GM06990 (cell line): Measurements from ENCODE around the gene OCA2.

Experiments
- DNase-seq: peaks from one replicate; pipeline ENCODE4 v3.0.0-alpha.2; 2011; ENCODE audit not compliant: insufficient read length; ENCODE audit errors: extremely low read depth
- H3K27me3 ChIP-seq: replicated peaks from 2 replicates; pipeline ENCODE4 v1.6.0; 2011; ENCODE audit warnings: low read length; ENCODE audit not compliant: control insufficient read depth, insufficient read depth
- H3K36me3 ChIP-seq: 2 replicates; pipeline ENCODE4 v1.5.1; 2011; ENCODE audit warnings: low read length; ENCODE audit not compliant: control insufficient read depth, insufficient read depth
- H3K4me3 ChIP-seq: replicated peaks from 2 replicates; pipeline ENCODE4 v1.5.1; 2011; ENCODE audit warnings: low read depth, mild to moderate bottlenecking, control low read depth, low read length
- CTCF ChIP-seq: IDR thresholded peaks from 2 replicates; pipeline ENCODE4 v1.5.1; 2011; ENCODE audit warnings: low read length, control low read depth, mild to moderate bottlenecking, inconsistent platforms; ENCODE audit not compliant: insufficient read depth, poor library complexity, severe bottlenecking

The OCA2 gene

GRCh38 chr15:27762471-27762870, 336.6 kb downstream of the OCA2 start:
- H3K36me3 ChIP-seq, result no peaks in the 10 kb centered on the region
- no peaks in the 10 kb centered on the region for H3K27me3 ChIP-seq
- TF ChIP-seq CTCF, result no peak
- no peak for DNase-seq
- no peak overlapping the region for H3K4me3 ChIP-seq

- Histone ChIP-seq H3K4me3 (no peak overlapping the region), H3K36me3 (no peaks in the 10 kb centered on the region), H3K27me3 (no peaks in the 10 kb centered on the region)
- no peak for DNase-seq
- TF ChIP-seq CTCF, result no peak
Measured at GRCh38 chr15:27757052-27757451, 342.1 kb downstream of the OCA2 start.

- no peak for TF ChIP-seq CTCF
- Histone ChIP-seq H3K36me3 (no peaks in the 10 kb centered on the region), H3K4me3 (no peak overlapping the region), H3K27me3 (no peaks in the 10 kb centered on the region)
- DNase-seq, result no peak
Measured at GRCh38 chr15:27752691-27753090, 346.4 kb downstream of the OCA2 start.

- no peaks in the 10 kb centered on the region for H3K27me3 ChIP-seq
- H3K36me3 ChIP-seq, result no peaks in the 10 kb centered on the region
- no peak overlapping the region for H3K4me3 ChIP-seq
- TF ChIP-seq CTCF, result no peak
- DNase-seq, result no peak
Measured at GRCh38 chr15:27747997-27748396, 351.1 kb downstream of the OCA2 start.

- no peak for TF ChIP-seq CTCF
- DNase-seq, result no peak
- Histone ChIP-seq H3K36me3 (no peaks in the 10 kb centered on the region), H3K27me3 (no peaks in the 10 kb centered on the region), H3K4me3 (no peak overlapping the region)
Measured at GRCh38 chr15:27746401-27746955, 352.6 kb downstream of the OCA2 start.

- TF ChIP-seq CTCF, result no peak
- Histone ChIP-seq H3K4me3 (no peak overlapping the region), H3K27me3 (no peaks in the 10 kb centered on the region), H3K36me3 (no peaks in the 10 kb centered on the region)
- DNase-seq, result no peak
Measured at GRCh38 chr15:27744641-27745040, 354.5 kb downstream of the OCA2 start.
